ENCODE results near the gene TMEM116.

TMEM116 gene

GRCh38 chr12:111893287-111893686, 119.7 kb downstream of the TMEM116 start:
- no peak for DNase-seq (ENCODE audit: low spot score)

DNA sequence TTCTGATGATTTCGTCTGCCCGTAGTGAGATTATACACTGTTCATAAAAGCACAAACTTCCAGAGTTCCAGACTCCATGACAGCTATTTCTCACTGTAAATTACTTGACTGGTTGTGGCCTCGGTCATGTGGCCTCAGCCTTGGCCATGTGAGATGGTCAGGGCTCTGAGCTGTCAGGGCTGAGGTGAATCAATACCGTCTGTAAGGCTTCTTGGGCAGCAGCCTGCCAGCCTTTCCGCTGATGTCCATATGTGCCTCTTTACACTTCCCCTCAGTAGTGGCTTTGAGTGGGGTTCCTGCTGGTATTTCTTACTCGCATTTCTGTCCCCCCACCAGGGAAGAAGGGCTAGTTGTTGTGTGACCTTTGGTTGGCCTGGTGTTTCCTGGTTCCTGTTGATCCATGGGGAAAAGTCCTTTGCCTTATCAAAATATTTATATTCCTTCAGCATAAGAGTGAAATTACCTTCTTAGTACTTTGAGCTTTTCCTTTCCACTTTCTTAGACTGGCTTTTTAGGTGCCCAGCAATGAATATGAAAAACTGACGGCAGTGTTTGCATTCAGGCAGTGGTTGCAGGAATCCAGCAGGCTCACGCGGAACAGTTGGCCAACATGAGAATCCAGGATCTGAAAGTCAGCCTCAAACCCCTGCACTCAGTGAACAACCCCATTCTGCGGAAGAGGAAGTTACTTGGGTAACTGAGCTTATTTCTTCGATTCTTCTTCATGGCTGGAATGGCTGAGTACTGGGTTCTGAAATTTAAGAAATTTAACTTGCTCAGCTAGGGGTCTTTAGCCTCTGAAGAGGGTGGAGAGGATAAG, 124.8 kb downstream of the TMEM116 start:
- no peak for DNase-seq (ENCODE audit: low spot score)

GRCh38 chr12:111886662-111887545, 126.1 kb downstream of the TMEM116 start:
- no peak for DNase-seq (ENCODE audit: low spot score)

DNA sequence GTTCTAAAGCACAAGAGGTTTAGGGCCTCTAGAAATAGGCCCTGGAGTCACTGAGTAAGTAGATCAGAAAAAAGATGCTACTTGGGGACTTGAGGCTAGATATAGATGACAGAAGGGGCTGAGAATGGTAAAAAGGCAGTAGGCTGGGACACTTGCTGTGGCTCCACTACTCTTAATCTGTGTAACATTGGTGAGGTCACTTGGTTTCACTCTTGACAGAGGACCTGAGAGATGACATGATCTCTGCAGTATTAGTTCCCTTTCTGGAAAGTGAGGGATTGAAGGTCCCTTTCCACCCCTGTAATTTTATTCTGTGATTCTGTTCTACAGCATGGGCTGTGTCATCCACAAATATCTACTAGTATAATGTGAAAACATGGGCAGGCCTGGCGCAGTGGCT, 131.2 kb downstream of the TMEM116 start:
- DNase-seq (ENCODE audit: low spot score): no peak

All from AG20443 (cell line).